ENCODE measurements around the gene GAL3ST1. TPM values are rescaled to one million over a fixed set of nuclear protein-coding genes. Genes with fewer than 3 reads are reported as not detected.
"Not testable (repeated sequence)": the region's sequence is repeated elsewhere in the genome, so short reads cannot be mapped to it uniquely, and the experiment has no call there.

Gene GAL3ST1
- total RNA-seq, 1 donor from 2014 or later: 5.0 TPM

- peaks cover 17% of the 10 kb centered on the region for H3K27me3 Mint-ChIP-seq
- TF ChIP-seq, protein P1, sequence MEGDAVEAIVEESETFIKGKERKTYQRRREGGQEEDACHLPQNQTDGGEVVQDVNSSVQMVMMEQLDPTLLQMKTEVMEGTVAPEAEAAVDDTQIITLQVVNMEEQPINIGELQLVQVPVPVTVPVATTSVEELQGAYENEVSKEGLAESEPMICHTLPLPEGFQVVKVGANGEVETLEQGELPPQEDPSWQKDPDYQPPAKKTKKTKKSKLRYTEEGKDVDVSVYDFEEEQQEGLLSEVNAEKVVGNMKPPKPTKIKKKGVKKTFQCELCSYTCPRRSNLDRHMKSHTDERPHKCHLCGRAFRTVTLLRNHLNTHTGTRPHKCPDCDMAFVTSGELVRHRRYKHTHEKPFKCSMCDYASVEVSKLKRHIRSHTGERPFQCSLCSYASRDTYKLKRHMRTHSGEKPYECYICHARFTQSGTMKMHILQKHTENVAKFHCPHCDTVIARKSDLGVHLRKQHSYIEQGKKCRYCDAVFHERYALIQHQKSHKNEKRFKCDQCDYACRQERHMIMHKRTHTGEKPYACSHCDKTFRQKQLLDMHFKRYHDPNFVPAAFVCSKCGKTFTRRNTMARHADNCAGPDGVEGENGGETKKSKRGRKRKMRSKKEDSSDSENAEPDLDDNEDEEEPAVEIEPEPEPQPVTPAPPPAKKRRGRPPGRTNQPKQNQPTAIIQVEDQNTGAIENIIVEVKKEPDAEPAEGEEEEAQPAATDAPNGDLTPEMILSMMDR (conservative IDR thresholded peaks at IDR 0.05): no peak
- H3K4me3 Mint-ChIP-seq: no peak overlapping the region
- H3K4me1 Mint-ChIP-seq (ENCODE audit: unreplicated experiment): no peaks in the 10 kb centered on the region
- H3K9me3 Mint-ChIP-seq: no peaks in the 10 kb centered on the region
- DNase-seq (ENCODE audit: extremely low spot score, unreplicated experiment): no peak
- H3K27ac Mint-ChIP-seq: no peak overlapping the region
- no peaks in the 10 kb centered on the region for H3K36me3 Mint-ChIP-seq
These were observed 22.4 kb upstream of the GAL3ST1 start for GRCh38 chr22:30596886-30597285.

DNA sequence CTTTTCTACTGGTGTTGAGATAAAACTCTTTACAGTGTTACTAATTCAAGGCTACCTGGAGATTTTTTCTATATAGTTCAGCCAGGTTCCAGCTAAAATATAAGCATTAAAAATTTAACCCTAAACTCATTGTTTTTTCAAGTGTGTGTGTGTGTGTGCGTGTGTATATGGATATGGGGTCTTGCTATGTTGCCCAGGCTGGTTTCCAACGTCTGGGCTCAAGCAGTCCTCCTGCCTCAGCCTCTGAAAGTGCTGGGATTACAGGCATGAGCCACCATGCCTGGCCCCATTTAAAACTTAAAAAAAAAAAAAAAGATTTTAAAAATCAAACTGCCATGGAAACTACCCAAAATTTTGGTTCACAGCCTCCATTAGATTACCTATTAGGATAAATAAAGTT is 21.7 kb upstream of the GAL3ST1 start:
- H3K4me1 Mint-ChIP-seq (ENCODE audit: unreplicated experiment): no peaks in the 10 kb centered on the region

DNA sequence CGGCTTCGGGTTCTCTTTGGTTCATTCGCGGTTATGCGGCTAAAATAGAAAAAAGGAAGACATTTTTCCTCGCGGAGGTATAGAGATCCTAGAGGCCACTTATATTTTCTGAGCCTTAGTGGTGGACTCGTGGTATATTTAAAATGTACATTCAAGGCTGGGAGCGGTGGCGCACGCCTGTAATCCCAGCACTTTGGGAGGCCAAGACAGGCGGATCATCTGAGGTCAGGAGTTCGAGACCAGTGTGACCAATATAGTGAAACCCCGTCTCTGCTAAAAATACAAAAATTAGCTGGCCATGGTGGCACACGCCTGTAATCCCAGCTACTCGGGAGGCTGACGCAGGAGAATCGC is 17.9 kb upstream of the GAL3ST1 start:
- H3K27ac Mint-ChIP-seq; DNase-seq (ENCODE audit: extremely low spot score, unreplicated experiment); H3K36me3 Mint-ChIP-seq; H3K9me3 Mint-ChIP-seq; H3K4me3 Mint-ChIP-seq; H3K4me1 Mint-ChIP-seq (ENCODE audit: unreplicated experiment): not testable (repeated sequence)
- peaks cover 17% of the 10 kb centered on the region for H3K27me3 Mint-ChIP-seq

More for the DNA sequence above, 21.7 kb upstream of the GAL3ST1 start:
- DNase-seq (ENCODE audit: extremely low spot score, unreplicated experiment): no peak
- TF ChIP-seq, protein P1 (conservative IDR thresholded peaks at IDR 0.05): no peak
- H3K27ac Mint-ChIP-seq: no peak overlapping the region
- no peak overlapping the region for H3K4me3 Mint-ChIP-seq
- no peaks in the 10 kb centered on the region for H3K9me3 Mint-ChIP-seq
- H3K27me3 Mint-ChIP-seq: peaks cover 17% of the 10 kb centered on the region
- no peaks in the 10 kb centered on the region for H3K36me3 Mint-ChIP-seq

DNA sequence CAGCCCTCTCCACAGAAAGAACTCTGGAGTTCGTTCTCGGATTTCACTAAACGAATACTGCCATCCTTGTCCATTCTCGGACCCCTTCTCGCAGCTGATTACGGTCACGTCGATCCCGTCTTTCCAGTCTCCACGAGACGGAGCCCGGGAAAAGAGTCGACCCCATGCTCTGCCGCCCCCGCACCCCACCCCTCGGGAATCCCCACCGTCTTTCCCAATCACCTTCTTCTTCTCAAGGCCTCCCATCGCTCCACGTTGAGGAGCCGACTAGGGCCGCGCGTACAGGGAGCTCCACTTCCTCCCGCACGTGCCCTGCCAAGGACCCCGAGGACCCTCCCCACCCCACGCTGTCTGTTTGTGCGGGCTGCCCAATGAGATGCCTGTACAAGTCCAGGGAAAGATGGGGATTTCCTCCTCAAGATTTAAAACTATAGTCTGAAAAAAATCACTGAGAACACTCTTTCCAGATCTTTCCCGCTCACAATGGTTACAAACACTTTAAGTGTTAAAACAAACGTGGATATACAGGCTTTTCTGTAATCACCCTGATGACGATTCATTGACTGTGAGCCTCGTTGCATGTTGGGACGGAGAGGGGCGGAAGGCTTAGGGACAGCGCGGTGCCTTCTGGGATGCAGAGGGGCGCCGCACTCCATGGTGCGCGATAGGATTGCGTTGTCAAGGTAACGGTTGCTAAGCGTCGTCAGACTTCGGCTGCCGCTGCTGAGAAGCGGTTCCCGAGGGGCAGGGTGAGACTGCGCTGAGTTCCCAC is 17.3 kb upstream of the GAL3ST1 start, which contains the start of gene PES1:
TSS of gene PES1 (minus strand) at position 323 of the 772 bp plus-strand sequence. CDS start at position 246, 77 bp downstream.
- TF ChIP-seq, protein P1 (conservative IDR thresholded peaks at IDR 0.05): no peak
- peak; percentile 92 for DNase-seq (ENCODE audit: extremely low spot score, unreplicated experiment)
- Mint-ChIP-seq H3K4me1 (ENCODE audit: unreplicated experiment) (no peaks in the 10 kb centered on the region), H3K4me3 (no peak within 1 kb of the TSS), H3K9me3 (no peaks in the 10 kb centered on the region), H3K36me3 (peaks cover 4% of the 10 kb centered on the region), H3K27ac (no peak within 1 kb of the TSS), H3K27me3 (peaks cover 17% of the 10 kb centered on the region)

DNA sequence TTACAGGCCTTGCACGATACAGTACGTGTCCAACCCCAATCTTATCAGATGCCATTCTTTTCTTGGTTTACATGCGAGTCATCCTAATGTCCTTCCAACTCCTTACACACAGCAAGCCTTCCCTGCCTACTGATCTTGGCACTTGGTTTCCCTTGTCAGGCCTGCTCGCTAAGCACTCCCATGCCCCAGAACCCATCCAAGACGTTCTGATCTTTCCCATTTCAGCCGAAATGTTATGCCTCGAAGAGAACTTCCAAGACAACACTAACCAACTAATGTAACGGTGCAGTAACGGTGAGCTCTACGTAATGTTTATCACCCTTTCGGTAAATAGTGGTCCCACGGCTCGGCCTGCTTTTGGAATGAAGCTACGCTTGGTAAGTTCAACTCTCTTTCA is 16.7 kb upstream of the GAL3ST1 start:
- no peak overlapping the region for H3K27ac Mint-ChIP-seq
- DNase-seq (ENCODE audit: extremely low spot score, unreplicated experiment): no peak
- H3K4me1 Mint-ChIP-seq (ENCODE audit: unreplicated experiment): no peaks in the 10 kb centered on the region
- peaks cover 8% of the 10 kb centered on the region for H3K36me3 Mint-ChIP-seq
- H3K4me3 Mint-ChIP-seq: no peak overlapping the region
- H3K27me3 Mint-ChIP-seq: peaks cover 17% of the 10 kb centered on the region
- no peaks in the 10 kb centered on the region for H3K9me3 Mint-ChIP-seq
- TF ChIP-seq, protein P1 (conservative IDR thresholded peaks at IDR 0.05): no peak

- H3K27me3 Mint-ChIP-seq: no peaks in the 10 kb centered on the region
- no peaks in the 10 kb centered on the region for H3K9me3 Mint-ChIP-seq
- no peak overlapping the region for H3K4me3 Mint-ChIP-seq
- DNase-seq (ENCODE audit: extremely low spot score, unreplicated experiment): no peak
- no peaks in the 10 kb centered on the region for H3K4me1 Mint-ChIP-seq (ENCODE audit: unreplicated experiment)
- TF ChIP-seq, protein P1 (conservative IDR thresholded peaks at IDR 0.05): no peak
- H3K27ac Mint-ChIP-seq: no peak overlapping the region
- peaks cover 11% of the 10 kb centered on the region for H3K36me3 Mint-ChIP-seq
These were observed 11.9 kb upstream of the GAL3ST1 start for GRCh38 chr22:30586414-30586813.
